HG03280 (cell line): ENCODE measurements around the gene PIGP.
"Not testable (repeated sequence)": the region's sequence is repeated elsewhere in the genome, so short reads cannot be mapped to it uniquely, and the experiment has no call there.

Experiments
- ATAC-seq: cut with Tn5 transposase; IDR thresholded peaks from one replicate; pipeline ENCODE4 v1.9.1; 2021; ENCODE audit warnings: mild to moderate bottlenecking, moderate library complexity; ENCODE audit not compliant: unreplicated experiment

The PIGP gene

GRCh38 chr21:37076087-37076850 lies 3.4 kb upstream of the PIGP start:
- no peak for ATAC-seq

- no peak for ATAC-seq
These were observed 2.4 kb upstream of the PIGP start for GRCh38 chr21:37075214-37075770.

DNA sequence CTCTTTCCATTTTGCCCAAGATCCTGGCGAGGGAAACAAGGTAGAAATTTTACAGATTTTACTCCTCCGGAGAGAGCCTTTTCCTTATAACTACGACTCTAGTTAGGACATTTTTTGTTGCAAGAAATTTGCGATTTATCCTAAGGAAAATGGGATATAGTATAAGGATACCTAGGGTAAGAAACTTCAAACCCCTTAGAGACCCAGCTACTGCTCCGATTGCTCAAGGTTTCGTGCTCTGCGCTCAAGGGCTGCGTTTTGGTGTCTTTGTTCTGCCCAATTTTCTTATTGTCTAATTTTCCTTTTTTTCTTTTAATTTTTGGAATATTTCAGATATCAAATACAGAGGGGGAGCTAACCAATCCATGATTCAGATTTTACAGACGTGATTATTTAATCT lies 1.7 kb upstream of the PIGP start:
- ATAC-seq = no peak

DNA sequence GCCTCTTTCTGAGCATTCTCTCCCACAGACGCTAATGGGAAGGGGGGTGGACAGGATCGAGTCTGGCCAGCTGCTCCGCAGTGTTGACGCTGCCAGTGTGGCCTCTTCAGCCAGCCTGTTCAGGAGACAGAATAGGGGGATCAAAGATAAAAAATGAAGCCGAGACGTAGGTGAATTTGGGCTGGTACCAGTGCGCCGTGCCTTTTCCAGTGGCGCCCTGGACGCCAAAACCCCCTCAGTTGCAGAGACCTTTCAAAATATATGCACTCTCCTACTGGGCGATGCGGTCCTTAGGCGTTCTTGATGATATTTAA lies 1.3 kb upstream of the PIGP start:
- no peak for ATAC-seq

GRCh38 chr21:37073417-37074196 lies 736 bp upstream of the PIGP start:
- ATAC-seq = peak; percentile 35

DNA sequence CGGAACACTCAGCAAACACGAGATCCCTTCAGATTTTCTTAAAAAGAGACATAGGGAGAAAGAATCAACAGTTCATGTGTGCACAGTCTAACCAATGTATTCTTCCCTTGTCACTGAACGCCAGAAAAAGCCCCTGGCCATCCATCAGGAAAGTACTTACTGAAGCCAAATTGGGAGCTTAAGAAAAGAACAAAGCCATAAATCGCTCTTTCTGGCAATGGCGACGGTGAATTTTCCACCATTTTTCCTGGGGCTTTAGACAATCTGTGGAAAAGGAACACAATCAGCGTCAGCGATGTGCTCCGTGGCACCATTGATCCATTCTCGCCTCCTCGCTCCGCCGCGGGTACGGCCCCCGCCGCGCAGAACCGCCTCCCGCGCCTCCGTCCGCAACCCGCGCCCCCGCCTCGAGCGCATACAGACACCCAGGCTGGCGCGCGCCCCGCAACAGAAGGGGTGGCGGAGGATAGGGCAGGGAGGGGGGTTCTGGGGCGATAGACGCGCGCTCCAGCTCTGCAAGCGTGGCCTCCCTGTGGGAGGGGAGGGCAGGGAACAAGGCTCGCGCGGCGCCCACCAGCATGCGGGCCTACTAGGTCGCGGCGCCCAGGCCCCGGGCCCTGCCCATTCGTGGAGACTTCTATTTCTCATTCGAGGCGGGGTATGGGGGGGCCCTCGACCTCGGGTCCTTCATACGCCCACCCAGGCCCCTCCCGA lies 440 bp downstream of the PIGP start:
- ATAC-seq = peak; percentile 40

DNA sequence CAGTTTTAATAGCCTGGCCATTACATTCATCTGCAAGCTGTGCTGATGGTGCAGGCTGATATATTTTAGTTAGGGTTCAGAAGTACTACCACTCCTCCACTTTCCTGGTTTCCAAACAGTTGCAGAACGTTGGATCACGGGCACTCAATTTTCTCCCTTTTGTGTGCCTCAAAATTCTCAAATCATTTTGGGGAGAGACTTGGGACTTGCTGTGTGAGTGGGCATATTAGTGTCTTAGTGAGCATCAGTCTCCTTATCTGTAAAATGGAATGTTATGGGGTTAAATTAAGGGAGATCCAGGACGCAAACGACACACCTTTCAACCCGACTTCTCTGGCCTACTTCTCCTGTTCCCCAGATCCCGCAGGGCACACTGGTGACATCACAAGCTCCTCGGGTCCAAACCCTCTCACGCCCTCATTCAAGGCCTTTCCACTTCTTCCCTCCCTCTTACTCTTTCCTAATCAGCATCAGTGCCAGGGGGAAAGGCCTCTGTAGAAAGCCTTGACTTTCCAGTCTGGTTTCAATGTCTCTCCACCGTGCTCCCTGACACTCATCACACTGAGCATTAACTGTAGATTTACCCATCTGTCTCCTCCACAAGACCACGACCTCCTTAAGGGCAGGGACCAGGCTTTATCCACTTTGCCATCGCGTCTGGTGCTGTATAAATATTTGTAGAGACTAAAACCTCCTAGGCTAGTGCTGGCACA lies 1.2 kb downstream of the PIGP start:
- ATAC-seq = no peak

DNA sequence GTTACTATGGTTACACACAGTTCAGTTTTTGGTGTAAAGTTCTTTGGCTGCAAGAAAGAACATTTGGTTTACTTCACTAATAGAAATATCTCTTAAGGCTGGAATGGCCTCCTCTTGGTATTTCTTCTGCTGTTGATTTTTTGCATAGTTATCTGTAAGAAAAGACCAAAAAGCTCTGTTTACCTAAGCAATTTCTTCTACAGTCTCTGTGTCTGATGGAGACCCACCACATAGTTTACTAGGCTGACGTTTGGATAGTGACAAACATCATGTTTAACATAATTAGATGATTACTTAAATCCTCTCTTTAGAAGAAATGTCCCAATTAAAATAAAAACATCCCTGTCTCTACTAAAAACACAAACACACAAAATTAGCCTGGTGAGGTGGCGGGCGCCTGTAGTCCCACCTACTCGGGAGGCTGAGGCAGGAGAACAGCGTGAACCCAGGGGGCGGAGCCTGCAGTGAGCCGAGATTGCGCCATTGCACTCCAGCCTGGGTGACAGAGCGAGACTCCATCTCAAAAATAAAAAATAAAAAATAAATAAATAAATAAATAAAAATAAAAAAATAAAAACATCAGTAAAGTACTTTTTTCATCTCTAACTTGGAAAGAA lies 7.2 kb downstream of the PIGP start:
- ATAC-seq = no peak

- no peak for ATAC-seq
These were observed 8.0 kb downstream of the PIGP start for GRCh38 chr21:37064841-37065240.

- no peak for ATAC-seq
These were observed 9.4 kb downstream of the PIGP start for GRCh38 chr21:37063433-37063832.

- no peak for ATAC-seq
These were observed 10.3 kb downstream of the PIGP start for GRCh38 chr21:37062593-37062935.

DNA sequence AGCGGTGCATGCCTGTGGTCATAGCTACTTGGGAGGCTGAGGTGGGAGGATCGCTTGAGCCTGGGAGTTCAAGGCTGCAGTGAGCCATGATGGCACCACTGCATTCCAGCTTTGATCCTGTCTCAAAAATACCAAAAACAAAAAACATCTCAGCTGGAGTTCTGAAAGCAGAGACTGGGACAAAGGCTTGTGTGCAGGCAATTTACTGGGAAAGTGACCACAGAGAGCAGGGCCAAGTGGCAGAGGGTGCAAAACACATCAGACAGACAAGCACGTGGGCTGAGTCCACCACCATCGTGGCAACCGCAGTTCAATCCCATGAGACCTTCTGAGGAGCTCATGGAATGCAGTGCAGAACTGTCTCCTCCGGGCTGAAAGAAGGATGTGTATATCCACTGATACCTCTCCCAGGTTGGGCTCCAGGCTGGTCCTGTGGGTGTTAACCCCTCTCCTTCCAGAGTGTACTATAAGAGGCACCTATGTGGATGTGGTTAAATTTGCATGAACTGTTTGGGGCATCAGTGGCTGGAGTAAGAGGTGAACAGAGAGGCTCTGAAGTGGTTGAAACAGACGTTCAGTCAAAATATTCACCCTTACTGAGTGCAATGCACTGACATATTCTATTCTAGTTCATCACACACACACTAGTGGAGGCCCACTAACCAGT lies 10.8 kb downstream of the PIGP start:
- no peak for ATAC-seq

- ATAC-seq = no peak
These were observed 12.6 kb downstream of the PIGP start for GRCh38 chr21:37060296-37060695.

DNA sequence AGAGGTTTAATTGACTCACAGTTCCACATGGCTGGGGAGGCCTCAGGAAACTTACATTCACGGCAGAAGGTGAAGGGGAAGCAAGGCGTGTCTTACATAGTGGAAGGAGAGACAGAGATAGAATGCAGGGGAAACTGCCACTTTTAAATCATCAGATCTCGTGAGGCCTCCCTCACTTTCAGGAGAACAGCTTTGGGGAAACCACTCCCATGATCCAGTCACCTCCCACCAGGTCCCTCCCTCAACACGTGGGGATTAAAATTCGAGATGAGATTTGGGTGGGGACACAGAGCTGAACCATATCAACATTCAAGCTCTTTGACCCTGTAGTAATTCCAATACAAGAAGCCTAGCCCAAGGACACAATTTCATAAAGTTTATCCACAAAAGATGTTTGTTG lies 13.7 kb downstream of the PIGP start:
- no peak for ATAC-seq

DNA sequence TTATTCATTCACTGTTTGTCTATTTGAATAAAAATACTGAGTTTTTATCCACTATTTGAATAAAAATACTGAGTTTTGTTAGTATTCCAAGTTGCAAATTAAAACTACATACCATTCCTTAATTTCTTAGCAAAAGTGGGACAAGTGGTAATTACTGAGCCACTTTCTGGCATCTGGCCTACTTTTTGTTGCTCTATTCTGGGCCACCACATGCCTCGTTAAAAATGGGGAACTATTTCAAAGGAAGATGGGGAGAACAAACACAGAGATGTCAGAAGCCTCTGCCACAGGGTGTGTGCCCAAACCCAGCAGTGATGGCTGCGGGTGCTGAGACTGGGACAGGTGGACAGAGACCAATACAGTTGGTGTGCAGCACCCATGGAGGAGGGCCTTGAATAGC lies 14.6 kb downstream of the PIGP start:
- ATAC-seq = no peak

- no peak for ATAC-seq
These were observed 15.3 kb downstream of the PIGP start for GRCh38 chr21:37057614-37058013.

DNA sequence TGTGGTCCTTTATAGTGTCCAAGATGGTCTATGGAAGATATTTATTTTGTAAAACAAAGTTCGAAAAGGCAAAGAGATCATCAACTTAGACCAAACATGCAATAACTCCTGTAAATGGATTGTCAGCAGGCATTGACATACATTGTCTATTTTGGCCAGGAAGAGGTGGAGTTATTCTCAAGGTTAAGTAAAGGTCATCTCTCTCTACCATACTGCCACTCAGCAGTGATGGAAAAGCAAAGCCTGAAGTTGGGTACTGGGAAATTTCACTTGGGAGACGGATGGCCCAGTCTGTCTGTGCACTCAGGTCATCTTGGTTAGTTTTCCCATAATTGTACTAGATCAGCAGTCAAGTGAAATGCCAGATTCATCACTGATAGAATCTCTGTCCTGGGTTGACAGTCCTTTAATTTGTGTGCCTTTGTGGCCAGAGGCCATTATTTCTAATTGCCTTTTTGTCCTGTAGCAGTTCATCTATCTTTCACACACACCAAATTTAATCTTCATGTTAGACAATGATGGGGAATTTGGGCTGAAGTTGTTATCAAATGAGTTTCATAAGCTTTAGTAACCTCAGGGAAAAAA lies 17.5 kb downstream of the PIGP start:
- no peak for ATAC-seq

DNA sequence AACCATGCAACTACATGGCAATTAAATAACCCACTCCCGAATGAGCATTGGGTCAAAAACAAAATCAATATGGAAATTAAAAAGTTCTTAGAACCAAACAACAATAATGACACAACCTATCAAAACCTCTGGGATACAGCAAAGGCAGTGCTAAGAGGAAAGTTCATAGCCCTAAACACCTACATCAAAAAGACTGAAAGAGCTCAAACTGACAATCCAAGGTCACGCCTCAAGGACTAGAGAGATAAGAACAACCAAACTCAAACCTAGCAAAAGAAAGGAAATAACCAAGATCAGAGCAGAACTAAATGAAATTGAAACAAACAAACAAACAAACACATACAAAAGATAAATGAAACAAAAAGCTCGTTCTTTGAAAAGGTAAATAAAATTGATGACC lies 23.1 kb downstream of the PIGP start:
- not testable (repeated sequence) for ATAC-seq

GRCh38 chr21:37047079-37047478 lies 25.8 kb downstream of the PIGP start:
- no peak for ATAC-seq

DNA sequence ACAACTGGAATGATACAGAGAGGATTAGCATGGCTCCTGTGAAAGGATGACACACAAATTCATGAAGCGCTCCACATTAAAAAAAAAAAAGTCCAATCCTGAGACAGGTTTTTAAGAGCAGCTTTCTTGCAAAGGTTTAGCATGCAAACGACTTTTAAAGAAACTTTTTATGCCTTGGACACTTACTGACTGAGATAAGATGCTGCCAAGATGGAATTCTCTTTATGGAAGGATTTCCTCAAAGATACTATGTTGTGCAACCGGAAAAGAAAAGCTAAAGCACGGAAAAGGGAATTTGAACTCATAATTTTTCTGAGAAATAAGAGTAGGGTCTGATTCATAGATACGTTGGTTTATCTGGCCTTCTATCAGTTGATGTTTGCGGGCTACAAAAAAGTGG lies 27.3 kb downstream of the PIGP start:
- no peak for ATAC-seq
